ENCODE measurements around the gene CLEC4A.

- TF ChIP-seq FOXM1 (CRISPR knock-in tag; IDR thresholded peaks at IDR 0.05): no peak
- no peak for TF ChIP-seq KDM6A (CRISPR knock-in tag; IDR thresholded peaks at IDR 0.05; ENCODE audit: low read depth)
These were observed 24.2 kb upstream of the CLEC4A start for GRCh38 chr12:8099235-8099634.
